Stimulated activated CD8-positive, alpha-beta memory T cell treated with anti-CD3 and anti-CD28 coated beads, Interleukin-7, amount 100 ng/mL, for 24 hours (primary cell): Measurements from ENCODE around the gene CPAMD8.

Experiments used
- DNase-seq: peaks from one replicate; pipeline ENCODE4 v3.0.0-alpha.2; 2020; ENCODE audit warnings: low read depth

CPAMD8 gene

GRCh38 chr19:16874250-16874977, 152.2 kb downstream of the CPAMD8 start:
- DNase-seq, result no peak

DNA sequence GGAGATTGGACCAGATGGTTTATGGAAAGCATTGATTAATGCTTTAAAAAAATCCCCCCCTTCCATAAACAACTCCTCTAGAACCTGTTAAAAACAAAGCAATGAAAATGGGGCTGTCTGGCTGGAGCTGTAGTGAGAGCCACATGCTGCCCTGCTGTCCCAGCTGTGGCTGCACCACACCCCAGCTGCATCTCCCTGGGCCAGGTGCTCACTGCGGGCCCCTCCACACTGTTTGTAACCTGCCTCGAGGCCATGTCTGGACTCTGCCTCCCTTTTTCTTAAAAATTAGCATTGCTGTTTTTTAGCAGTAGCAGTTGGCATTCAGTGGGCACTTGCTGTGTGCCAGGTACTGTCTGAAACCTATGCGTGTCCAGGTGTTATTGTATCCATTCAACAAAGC, 153.0 kb downstream of the CPAMD8 start:
- no peak for DNase-seq

DNA sequence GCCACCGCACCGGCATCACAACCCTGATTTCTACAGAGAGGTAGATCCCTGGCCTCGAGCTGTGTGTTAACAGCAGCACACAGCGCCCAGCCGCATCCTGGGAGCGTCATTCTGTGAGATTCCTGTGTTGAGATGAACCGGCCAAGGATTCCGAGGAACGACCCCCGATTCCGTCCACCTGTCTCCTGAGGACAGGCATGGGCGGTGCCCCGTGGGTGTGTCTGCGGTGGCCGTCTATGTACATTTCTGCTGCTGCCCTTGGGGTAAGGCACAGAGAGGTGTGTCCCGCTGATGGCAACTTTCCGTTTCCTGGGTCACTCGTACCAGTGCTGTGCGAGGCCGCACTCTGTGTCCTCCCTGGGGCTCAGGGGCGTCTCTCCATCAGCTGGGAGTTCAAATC, 153.9 kb downstream of the CPAMD8 start:
- DNase-seq, result no peak

GRCh38 chr19:16871871-16872270, 154.7 kb downstream of the CPAMD8 start:
- no peak for DNase-seq

DNA sequence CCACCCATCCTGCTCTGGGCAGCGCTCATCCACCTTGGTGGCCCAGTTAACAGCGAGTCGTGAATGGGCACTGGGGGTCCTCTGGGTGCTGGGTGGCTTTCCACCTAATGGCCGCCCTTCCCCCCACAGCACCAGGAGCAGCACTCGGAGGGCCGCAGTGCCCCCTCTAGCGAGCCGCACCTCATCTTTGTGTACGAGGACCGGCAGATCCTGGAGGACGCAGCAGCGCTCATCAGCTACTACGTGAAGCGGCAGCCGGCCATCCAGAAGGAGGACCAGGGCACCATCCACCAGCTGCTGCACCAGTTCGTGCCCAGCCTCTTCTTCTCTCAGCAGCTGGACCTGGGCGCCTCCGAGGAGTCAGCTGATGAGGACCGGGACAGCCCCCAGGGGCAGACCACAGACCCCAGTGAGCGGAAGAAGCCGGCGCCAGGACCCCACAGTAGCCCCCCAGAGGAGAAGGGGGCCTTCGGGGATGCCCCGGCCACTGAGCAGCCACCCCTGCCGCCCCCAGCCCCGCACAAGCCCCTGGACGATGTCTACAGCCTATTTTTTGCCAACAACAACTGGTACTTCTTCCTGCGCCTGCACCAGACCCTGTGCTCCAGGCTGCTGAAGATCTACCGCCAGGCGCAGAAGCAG, 157.2 kb downstream of the CPAMD8 start:
- DNase-seq, result no peak

- no peak for DNase-seq
These were observed 158.0 kb downstream of the CPAMD8 start for GRCh38 chr19:16868423-16869130.

- no peak for DNase-seq
These were observed 159.4 kb downstream of the CPAMD8 start for GRCh38 chr19:16867211-16867610.

DNA sequence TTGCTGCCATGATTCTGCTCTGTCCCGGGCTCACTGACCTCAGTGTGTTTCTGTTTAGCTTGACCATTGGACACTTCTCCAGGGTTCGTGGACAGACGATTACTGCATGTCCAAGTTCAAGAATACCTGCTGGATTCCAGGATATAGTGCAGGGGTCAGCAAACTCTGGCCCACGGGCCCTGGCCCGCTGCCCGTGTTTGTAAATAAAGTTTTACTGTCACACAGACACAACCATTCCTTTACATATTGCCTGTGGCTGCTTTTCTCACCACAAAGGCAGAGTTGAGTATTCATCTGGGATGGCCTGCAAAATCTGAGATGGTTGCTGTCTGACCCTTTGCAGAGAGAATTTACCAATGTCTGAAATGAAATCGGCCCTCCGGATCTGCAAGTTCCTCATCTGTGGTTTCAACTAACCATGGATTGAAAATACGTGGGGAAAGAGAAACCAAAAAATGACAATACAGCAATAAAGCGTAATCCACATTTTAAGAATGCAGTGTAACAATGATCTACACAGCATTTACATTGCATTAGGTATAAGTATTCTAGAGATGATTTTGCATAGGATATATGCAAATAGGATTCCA, 163.7 kb downstream of the CPAMD8 start:
- DNase-seq, result no peak

- no peak for DNase-seq
These were observed 164.8 kb downstream of the CPAMD8 start for GRCh38 chr19:16861834-16862233.

DNA sequence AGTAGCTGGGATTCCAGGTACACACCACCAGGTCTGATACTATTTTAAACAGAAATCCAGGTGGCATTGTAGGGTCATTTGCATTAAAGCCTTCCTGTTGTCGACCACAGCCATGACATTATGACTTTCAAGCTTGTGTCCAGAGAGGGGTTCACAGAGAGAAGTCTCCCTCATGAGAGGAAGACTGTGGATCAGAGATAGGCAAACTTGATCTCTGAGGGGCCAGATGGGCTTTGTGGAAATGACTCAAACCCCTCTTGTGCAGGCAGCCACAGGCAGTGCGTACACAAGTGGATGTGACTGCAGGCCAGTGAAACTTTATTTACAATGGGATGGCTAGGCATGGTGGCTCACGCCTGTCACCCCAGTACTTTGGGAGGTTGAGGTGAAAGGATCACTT, 165.6 kb downstream of the CPAMD8 start:
- no peak for DNase-seq

DNA sequence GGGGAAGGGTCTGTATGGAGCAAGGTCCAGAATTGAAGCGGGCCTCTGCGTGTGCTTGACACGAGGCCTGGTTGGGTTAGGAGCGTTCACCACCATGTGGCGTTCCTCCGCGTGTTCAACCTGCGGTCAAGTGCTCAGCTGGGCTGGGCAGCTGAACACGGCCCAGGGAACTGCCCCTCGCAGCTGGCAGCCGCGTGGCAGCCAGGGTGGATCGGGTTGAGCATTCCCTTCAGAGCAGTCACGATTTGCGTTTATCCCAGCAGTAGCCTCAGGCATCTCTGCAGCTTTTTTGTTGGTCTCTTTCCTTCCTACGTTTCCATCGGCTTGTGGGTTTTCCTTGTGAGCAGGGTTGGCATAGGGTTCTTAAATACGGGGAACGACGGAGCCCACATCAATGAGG, 166.5 kb downstream of the CPAMD8 start:
- no peak for DNase-seq

- no peak for DNase-seq
These were observed 167.0 kb downstream of the CPAMD8 start for GRCh38 chr19:16859626-16860025.

DNA sequence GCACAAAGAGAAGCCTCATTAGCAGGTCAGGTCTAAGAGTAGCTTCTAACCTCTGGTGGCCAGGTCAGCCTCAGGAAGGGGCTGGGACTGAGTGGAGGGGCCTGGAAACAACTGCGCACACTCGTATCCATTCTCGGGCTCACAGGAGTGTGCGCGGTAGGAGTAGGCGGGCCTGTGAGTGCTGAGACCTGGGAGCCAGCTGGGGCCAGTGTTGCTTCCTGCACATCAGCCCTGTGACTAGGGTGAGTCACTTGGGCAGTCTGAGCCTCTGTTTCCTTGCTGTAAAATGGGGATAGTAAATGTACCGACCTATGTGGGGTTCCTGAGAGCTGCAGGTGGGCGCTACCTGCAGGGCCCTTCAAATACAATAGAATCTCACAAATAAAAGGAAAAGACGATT, 170.5 kb downstream of the CPAMD8 start:
- DNase-seq, result no peak

- DNase-seq, result no peak
These were observed 173.5 kb downstream of the CPAMD8 start for GRCh38 chr19:16853066-16853465.

DNA sequence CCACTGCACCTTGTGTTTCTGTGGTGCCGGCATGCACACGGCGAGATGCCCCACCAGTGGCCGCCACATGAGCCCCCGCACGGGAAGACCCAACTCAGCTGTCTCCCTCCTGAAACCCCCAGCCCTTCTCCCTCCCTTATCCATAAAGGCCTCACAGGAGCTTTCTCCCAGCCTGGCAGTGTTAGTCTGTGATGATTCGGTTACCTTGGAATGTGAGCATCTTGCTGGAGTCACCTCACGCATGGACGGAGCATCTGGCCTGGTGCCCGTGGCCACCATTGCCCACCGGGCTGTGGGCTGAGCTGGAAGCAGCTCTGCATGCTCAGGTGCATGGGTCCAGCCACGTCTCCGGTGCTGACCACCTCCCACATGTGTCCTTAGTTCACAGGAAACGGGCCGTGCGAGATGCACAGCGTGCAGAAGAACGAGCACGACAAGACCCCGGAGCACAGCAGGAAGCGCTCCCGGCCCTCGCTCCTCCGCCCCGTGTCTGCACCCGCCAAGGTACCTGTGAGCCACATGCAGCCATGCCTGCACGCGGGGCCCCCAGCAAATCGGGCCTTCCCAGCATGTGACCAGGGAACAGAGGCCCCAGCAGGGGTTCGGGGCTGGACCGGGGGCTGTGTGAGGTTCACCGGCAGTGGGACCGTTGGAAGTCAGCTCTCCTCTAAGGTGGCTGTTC, 175.4 kb downstream of the CPAMD8 start:
- no peak for DNase-seq

DNA sequence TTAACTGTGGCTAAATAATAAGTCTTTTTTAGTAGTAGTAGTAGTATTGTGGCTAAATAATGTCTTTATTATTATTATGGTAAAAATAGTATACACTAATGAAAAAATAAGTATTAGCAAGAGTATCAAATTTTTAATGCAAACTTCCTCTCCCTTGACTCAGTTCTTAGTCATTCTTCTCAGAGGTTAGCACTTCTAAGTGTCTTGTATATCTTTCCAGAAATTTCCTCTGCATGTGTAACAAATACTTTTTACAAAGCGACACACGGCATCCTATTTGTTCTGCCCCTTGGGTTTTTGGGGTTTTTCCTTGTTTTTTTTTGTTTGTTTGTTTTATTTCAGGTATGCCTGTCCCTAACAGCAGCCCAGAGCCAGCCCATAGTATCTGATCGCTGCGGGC, 176.5 kb downstream of the CPAMD8 start:
- no peak for DNase-seq

DNA sequence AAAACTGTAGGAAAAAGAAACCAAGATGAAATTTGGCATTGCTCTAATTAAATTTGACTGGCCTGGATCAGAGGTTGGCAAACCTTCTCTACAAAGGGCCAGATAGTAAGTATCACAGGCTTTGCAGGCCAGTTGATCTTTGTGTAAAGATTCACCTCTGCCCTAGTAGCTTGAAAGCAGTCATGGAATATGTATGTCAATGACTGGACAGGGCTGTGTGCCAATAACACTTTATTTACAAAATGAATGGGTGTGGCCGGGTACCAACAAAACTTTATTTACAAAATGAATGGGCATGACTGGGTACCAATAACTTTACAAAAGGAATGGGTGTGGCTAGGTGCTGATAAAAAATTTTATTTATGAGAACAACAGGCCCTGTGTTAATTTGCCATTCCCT, 177.4 kb downstream of the CPAMD8 start:
- no peak for DNase-seq

DNA sequence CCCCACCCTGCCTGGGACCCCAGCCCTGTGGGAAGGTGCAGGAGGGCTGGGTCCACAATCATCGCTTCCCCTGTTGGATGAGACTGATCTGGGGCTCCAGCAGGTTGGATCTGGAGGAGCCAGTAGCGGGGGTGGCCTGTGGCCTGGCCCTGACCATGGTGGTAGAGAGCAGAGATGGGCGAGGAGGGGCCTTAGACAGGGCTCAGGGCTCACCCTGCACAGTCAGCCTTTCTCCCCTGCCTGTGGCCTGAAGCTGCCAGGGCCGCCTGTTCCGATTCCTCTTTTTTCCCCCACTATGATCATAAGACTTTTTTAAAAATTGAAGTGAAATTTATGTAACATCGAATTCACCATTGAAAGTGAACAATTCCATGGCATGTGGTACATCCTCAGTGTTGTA, 179.2 kb downstream of the CPAMD8 start:
- DNase-seq, result no peak

DNA sequence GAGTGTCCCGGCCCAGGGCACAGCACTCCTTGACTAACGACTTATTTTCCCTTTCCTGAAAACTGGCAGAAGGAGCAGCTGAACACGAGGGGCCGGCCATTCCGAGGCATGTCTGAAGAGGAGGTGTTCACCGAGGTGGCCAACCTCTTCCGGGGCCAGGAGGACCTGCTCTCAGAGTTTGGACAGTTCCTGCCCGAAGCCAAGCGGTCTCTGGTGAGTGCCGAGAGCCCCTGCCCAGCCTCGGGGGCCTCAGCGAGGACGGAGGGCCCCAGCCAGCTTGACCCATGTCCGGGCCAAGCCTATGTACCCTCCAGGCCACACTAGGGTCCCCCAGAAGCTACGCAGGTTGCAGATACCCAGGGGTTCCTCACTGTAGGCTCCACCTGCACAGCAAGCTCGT, 179.7 kb downstream of the CPAMD8 start:
- DNase-seq, result no peak
